Measurements from ENCODE around the gene TMEM167B. TPM values are rescaled to one million over a fixed set of nuclear protein-coding genes. Genes with fewer than 3 reads are reported as not detected.

The TMEM167B gene
- total RNA-seq, 1 experiment from 2014 or later = 15.6 TPM

DNA sequence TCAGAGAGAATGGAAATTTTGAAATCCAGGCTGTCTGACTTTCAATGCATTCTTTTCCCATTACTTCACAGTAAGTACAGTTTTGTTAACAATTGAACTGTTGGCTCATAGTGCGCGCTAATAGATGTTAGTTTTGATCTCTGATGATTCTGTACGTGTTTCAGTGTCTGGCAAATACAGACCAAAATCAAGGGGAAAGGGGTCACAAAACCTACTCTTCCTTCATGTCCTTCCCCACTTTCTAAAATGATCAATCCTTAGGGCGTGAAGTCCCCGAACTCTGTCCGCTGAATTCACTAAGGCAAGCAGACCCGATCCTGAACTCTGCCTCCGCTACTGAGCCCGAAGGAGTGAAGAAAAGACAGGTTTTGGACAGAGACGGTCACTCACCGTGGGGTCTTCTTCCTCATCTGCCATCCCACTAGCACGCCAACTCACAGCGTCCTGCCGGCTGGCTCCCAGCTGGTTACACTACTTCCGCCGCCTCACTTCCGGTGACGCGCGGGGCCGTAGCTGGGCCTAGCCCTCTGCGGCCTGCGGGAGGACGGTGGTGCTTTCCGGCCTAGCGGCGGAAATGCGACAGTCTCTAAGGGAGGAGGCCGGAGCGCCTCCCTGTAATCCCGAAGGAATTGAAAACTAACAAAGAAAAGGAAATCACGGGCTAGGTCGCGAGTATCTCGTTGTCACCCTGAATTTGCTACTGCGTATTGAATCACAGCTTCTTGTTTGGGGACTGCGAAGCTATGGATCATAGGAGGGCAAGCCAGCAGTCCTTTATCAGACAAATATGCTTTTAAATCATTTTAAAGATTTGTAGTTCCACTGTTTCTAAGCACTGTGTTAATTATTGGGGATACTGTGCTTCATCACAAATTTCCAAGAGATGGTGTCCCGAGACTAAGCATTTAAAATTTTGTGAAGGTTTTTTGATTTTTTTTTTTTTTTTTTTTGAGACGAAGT lies 14.8 kb upstream of the TMEM167B start, which contains the start of gene TAF13 (continued):
- TF ChIP-seq, protein P1, sequence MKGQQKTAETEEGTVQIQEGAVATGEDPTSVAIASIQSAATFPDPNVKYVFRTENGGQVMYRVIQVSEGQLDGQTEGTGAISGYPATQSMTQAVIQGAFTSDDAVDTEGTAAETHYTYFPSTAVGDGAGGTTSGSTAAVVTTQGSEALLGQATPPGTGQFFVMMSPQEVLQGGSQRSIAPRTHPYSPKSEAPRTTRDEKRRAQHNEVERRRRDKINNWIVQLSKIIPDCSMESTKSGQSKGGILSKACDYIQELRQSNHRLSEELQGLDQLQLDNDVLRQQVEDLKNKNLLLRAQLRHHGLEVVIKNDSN (CRISPR knock-in tag; IDR thresholded peaks at IDR 0.05) = peak; percentile 39; the same call in 1 of the 2 replicates
- TF ChIP-seq, protein P2, sequence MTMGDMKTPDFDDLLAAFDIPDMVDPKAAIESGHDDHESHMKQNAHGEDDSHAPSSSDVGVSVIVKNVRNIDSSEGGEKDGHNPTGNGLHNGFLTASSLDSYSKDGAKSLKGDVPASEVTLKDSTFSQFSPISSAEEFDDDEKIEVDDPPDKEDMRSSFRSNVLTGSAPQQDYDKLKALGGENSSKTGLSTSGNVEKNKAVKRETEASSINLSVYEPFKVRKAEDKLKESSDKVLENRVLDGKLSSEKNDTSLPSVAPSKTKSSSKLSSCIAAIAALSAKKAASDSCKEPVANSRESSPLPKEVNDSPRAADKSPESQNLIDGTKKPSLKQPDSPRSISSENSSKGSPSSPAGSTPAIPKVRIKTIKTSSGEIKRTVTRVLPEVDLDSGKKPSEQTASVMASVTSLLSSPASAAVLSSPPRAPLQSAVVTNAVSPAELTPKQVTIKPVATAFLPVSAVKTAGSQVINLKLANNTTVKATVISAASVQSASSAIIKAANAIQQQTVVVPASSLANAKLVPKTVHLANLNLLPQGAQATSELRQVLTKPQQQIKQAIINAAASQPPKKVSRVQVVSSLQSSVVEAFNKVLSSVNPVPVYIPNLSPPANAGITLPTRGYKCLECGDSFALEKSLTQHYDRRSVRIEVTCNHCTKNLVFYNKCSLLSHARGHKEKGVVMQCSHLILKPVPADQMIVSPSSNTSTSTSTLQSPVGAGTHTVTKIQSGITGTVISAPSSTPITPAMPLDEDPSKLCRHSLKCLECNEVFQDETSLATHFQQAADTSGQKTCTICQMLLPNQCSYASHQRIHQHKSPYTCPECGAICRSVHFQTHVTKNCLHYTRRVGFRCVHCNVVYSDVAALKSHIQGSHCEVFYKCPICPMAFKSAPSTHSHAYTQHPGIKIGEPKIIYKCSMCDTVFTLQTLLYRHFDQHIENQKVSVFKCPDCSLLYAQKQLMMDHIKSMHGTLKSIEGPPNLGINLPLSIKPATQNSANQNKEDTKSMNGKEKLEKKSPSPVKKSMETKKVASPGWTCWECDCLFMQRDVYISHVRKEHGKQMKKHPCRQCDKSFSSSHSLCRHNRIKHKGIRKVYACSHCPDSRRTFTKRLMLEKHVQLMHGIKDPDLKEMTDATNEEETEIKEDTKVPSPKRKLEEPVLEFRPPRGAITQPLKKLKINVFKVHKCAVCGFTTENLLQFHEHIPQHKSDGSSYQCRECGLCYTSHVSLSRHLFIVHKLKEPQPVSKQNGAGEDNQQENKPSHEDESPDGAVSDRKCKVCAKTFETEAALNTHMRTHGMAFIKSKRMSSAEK (CRISPR knock-in tag; IDR thresholded peaks at IDR 0.05; ENCODE audit: borderline replicate concordance) = no peak
- TF ChIP-seq, protein P3, sequence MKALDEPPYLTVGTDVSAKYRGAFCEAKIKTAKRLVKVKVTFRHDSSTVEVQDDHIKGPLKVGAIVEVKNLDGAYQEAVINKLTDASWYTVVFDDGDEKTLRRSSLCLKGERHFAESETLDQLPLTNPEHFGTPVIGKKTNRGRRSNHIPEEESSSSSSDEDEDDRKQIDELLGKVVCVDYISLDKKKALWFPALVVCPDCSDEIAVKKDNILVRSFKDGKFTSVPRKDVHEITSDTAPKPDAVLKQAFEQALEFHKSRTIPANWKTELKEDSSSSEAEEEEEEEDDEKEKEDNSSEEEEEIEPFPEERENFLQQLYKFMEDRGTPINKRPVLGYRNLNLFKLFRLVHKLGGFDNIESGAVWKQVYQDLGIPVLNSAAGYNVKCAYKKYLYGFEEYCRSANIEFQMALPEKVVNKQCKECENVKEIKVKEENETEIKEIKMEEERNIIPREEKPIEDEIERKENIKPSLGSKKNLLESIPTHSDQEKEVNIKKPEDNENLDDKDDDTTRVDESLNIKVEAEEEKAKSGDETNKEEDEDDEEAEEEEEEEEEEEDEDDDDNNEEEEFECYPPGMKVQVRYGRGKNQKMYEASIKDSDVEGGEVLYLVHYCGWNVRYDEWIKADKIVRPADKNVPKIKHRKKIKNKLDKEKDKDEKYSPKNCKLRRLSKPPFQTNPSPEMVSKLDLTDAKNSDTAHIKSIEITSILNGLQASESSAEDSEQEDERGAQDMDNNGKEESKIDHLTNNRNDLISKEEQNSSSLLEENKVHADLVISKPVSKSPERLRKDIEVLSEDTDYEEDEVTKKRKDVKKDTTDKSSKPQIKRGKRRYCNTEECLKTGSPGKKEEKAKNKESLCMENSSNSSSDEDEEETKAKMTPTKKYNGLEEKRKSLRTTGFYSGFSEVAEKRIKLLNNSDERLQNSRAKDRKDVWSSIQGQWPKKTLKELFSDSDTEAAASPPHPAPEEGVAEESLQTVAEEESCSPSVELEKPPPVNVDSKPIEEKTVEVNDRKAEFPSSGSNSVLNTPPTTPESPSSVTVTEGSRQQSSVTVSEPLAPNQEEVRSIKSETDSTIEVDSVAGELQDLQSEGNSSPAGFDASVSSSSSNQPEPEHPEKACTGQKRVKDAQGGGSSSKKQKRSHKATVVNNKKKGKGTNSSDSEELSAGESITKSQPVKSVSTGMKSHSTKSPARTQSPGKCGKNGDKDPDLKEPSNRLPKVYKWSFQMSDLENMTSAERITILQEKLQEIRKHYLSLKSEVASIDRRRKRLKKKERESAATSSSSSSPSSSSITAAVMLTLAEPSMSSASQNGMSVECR (CRISPR knock-in tag; IDR thresholded peaks at IDR 0.05; ENCODE audit: borderline replicate concordance) = peak; percentile 71; the same call in 1 of the 2 replicates
- TF ChIP-seq, protein P4, sequence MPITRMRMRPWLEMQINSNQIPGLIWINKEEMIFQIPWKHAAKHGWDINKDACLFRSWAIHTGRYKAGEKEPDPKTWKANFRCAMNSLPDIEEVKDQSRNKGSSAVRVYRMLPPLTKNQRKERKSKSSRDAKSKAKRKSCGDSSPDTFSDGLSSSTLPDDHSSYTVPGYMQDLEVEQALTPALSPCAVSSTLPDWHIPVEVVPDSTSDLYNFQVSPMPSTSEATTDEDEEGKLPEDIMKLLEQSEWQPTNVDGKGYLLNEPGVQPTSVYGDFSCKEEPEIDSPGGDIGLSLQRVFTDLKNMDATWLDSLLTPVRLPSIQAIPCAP (CRISPR knock-in tag; IDR thresholded peaks at IDR 0.05) = no peak
- TF ChIP-seq SMAD3 (CRISPR knock-in tag; IDR thresholded peaks at IDR 0.05; ENCODE audit: borderline replicate concordance) (no peak), ZNF263 (CRISPR knock-in tag; IDR thresholded peaks at IDR 0.05; ENCODE audit: low read depth) (peak; percentile 52; the same call in 1 of the 2 replicates), GABPB1 (CRISPR knock-in tag; IDR thresholded peaks at IDR 0.05) (peak; percentile 77; the same call in 1 of the 2 replicates), KAT7 (CRISPR knock-in tag; IDR thresholded peaks at IDR 0.05; ENCODE audit: borderline replicate concordance) (0 out of 2 replicates have a peak, but pooled peaks have one; percentile 46), TEAD1 (CRISPR knock-in tag; IDR thresholded peaks at IDR 0.05) (peak; percentile 77), GRHL2 (CRISPR knock-in tag; IDR thresholded peaks at IDR 0.05; ENCODE audit: insufficient replicate concordance, severe bottlenecking) (no peak), JUN (CRISPR knock-in tag; IDR thresholded peaks at IDR 0.05) (no peak), FOXK1 (CRISPR knock-in tag; IDR thresholded peaks at IDR 0.05) (peak; percentile 98), EMX1 (CRISPR knock-in tag; IDR thresholded peaks at IDR 0.05) (no peak)
- TF ChIP-seq, protein P5, sequence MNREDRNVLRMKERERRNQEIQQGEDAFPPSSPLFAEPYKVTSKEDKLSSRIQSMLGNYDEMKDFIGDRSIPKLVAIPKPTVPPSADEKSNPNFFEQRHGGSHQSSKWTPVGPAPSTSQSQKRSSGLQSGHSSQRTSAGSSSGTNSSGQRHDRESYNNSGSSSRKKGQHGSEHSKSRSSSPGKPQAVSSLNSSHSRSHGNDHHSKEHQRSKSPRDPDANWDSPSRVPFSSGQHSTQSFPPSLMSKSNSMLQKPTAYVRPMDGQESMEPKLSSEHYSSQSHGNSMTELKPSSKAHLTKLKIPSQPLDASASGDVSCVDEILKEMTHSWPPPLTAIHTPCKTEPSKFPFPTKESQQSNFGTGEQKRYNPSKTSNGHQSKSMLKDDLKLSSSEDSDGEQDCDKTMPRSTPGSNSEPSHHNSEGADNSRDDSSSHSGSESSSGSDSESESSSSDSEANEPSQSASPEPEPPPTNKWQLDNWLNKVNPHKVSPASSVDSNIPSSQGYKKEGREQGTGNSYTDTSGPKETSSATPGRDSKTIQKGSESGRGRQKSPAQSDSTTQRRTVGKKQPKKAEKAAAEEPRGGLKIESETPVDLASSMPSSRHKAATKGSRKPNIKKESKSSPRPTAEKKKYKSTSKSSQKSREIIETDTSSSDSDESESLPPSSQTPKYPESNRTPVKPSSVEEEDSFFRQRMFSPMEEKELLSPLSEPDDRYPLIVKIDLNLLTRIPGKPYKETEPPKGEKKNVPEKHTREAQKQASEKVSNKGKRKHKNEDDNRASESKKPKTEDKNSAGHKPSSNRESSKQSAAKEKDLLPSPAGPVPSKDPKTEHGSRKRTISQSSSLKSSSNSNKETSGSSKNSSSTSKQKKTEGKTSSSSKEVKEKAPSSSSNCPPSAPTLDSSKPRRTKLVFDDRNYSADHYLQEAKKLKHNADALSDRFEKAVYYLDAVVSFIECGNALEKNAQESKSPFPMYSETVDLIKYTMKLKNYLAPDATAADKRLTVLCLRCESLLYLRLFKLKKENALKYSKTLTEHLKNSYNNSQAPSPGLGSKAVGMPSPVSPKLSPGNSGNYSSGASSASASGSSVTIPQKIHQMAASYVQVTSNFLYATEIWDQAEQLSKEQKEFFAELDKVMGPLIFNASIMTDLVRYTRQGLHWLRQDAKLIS (CRISPR knock-in tag; IDR thresholded peaks at IDR 0.05; ENCODE audit: borderline replicate concordance) = peak; percentile 9; the same call in 1 of the 2 replicates
- TF ChIP-seq, protein P6, sequence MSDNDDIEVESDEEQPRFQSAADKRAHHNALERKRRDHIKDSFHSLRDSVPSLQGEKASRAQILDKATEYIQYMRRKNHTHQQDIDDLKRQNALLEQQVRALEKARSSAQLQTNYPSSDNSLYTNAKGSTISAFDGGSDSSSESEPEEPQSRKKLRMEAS (CRISPR knock-in tag; IDR thresholded peaks at IDR 0.05) = peak; percentile 84
- TF ChIP-seq, protein P7, sequence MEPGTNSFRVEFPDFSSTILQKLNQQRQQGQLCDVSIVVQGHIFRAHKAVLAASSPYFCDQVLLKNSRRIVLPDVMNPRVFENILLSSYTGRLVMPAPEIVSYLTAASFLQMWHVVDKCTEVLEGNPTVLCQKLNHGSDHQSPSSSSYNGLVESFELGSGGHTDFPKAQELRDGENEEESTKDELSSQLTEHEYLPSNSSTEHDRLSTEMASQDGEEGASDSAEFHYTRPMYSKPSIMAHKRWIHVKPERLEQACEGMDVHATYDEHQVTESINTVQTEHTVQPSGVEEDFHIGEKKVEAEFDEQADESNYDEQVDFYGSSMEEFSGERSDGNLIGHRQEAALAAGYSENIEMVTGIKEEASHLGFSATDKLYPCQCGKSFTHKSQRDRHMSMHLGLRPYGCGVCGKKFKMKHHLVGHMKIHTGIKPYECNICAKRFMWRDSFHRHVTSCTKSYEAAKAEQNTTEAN (CRISPR knock-in tag; IDR thresholded peaks at IDR 0.05) = 0 out of 2 replicates have a peak, but pooled peaks have one; percentile 45
- TF ChIP-seq, protein P8, sequence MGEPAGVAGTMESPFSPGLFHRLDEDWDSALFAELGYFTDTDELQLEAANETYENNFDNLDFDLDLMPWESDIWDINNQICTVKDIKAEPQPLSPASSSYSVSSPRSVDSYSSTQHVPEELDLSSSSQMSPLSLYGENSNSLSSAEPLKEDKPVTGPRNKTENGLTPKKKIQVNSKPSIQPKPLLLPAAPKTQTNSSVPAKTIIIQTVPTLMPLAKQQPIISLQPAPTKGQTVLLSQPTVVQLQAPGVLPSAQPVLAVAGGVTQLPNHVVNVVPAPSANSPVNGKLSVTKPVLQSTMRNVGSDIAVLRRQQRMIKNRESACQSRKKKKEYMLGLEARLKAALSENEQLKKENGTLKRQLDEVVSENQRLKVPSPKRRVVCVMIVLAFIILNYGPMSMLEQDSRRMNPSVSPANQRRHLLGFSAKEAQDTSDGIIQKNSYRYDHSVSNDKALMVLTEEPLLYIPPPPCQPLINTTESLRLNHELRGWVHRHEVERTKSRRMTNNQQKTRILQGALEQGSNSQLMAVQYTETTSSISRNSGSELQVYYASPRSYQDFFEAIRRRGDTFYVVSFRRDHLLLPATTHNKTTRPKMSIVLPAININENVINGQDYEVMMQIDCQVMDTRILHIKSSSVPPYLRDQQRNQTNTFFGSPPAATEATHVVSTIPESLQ (CRISPR knock-in tag; IDR thresholded peaks at IDR 0.05) = no peak
